ENCODE measurements around the gene PLEKHA7. TPM values are rescaled to one million over a fixed set of nuclear protein-coding genes. Genes with fewer than 3 reads are reported as not detected.
A peak's percentile ranks its signal among the peaks of the same experiment; 100 is the strongest.

The PLEKHA7 gene
- total RNA-seq, 4 donors from 2014 or later = 0.72 to 3.6 (median 2.2) TPM

DNA sequence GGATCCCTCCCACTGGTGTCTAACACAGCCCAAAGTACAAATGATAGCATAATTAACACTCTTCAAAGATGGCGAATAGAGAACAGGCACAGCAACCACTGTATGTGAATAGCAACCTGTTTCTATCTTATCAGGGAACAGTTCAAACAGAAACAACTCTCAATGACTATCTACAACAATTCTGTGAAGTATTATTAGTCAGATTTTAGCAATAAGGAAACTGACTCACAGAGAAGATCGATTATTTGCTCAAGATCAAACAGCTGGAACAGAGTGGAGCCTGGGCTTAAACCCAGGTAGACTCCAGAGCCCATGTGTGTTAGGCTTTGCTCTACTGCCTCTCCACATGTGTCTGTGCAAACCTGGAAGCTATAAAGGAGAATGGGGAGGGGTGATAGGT lies 187.1 kb downstream of the PLEKHA7 start:
- H3K9me3 ChIP-seq = no peaks in the 10 kb centered on the region
- H3K27me3 ChIP-seq = no peaks in the 10 kb centered on the region
- no peaks in the 10 kb centered on the region for H3K36me3 ChIP-seq
- no peak overlapping the region for H3K27ac ChIP-seq
- no peak for ATAC-seq
- no peak for DNase-seq
- intact Hi-C loops (cut with DNase I; ENCODE audit: low total_unique reads) (no loop called here), in situ Hi-C loops (cut with MboI; ENCODE audit: low sequenced_read_pairs in 4 of 4) (no loop called here)
- no peaks in the 10 kb centered on the region for H3K4me1 ChIP-seq
- TF ChIP-seq POLR2A (IDR thresholded peaks at IDR 0.05) = no peak
- TF ChIP-seq, protein P1, sequence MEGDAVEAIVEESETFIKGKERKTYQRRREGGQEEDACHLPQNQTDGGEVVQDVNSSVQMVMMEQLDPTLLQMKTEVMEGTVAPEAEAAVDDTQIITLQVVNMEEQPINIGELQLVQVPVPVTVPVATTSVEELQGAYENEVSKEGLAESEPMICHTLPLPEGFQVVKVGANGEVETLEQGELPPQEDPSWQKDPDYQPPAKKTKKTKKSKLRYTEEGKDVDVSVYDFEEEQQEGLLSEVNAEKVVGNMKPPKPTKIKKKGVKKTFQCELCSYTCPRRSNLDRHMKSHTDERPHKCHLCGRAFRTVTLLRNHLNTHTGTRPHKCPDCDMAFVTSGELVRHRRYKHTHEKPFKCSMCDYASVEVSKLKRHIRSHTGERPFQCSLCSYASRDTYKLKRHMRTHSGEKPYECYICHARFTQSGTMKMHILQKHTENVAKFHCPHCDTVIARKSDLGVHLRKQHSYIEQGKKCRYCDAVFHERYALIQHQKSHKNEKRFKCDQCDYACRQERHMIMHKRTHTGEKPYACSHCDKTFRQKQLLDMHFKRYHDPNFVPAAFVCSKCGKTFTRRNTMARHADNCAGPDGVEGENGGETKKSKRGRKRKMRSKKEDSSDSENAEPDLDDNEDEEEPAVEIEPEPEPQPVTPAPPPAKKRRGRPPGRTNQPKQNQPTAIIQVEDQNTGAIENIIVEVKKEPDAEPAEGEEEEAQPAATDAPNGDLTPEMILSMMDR (IDR thresholded peaks at IDR 0.05 in 4 of 5, conservative IDR thresholded peaks at IDR 0.05 in 1 of 5) = no peak
- no peak overlapping the region for H3K4me3 ChIP-seq

DNA sequence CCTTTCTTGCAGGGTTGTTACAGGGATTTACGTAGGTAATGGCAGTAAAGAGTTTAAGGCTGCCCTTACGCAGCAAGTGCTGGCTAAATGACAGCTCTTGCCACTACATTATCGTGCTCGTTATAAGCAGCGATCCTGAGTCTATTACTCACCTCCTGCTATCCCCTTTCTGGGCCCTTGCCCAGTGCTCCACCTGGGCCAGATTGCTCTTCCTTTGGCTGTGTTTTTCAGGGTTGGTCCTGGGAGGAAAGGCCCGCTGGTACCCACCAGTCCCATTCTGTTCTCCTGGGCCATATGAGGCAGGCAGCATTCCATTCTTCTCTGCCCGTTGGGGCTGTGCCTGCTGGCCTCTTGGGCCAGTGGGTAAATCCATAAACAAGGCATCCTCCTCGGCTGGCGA lies 188.2 kb downstream of the PLEKHA7 start:
- Histone ChIP-seq H3K4me1 (peaks cover 0 to 6% of the 10 kb centered on the region in 2 donors), H3K36me3 (no peaks in the 10 kb centered on the region), H3K9me3 (no peaks in the 10 kb centered on the region), H3K4me3 (no peak overlapping the region), H3K27me3 (no peaks in the 10 kb centered on the region), H3K27ac (no peak overlapping the region)
- ATAC-seq = no peak
- DNase-seq = no peak
- TF ChIP-seq, protein P1 (IDR thresholded peaks at IDR 0.05 in 4 of 5, conservative IDR thresholded peaks at IDR 0.05 in 1 of 5) = no peak
- no peak for TF ChIP-seq POLR2A (IDR thresholded peaks at IDR 0.05)
- in situ Hi-C loops (cut with MboI; ENCODE audit: low sequenced_read_pairs in 4 of 4) = no loop called here
- intact Hi-C loops (cut with DNase I; ENCODE audit: low total_unique reads) = no loop called here

DNA sequence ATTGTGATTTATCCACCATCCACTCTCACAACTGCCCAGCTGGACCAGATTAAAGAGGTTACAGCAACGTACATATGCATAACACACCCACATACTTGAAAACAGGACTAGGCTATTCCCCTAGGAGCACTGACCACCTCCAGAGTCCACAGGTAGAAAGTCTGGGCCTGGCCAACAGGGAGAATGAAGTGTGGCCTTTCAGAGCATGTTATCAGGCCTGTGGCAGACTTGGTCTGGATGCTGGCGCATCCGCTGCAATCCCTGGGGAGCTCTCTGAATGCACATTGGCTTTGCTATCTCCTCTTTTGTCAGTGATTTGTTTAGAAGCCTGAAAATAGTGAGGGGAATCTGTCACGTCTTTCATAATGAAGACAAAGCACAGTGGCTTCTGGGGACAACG lies 189.1 kb downstream of the PLEKHA7 start:
- in situ Hi-C loops (cut with MboI; ENCODE audit: low sequenced_read_pairs in 4 of 4) (no loop called here), intact Hi-C loops (cut with DNase I; ENCODE audit: low total_unique reads) (no loop called here)
- Histone ChIP-seq H3K27ac (no peak overlapping the region), H3K4me3 (no peak overlapping the region), H3K27me3 (no peaks in the 10 kb centered on the region), H3K4me1 (peaks cover 7 to 11% of the 10 kb centered on the region in 2 donors), H3K9me3 (no peaks in the 10 kb centered on the region), H3K36me3 (no peaks in the 10 kb centered on the region)
- no peak for ATAC-seq
- no peak for TF ChIP-seq POLR2A (IDR thresholded peaks at IDR 0.05)
- TF ChIP-seq, protein P1 (IDR thresholded peaks at IDR 0.05 in 4 of 5, conservative IDR thresholded peaks at IDR 0.05 in 1 of 5) = no peak
- DNase-seq = no peak

DNA sequence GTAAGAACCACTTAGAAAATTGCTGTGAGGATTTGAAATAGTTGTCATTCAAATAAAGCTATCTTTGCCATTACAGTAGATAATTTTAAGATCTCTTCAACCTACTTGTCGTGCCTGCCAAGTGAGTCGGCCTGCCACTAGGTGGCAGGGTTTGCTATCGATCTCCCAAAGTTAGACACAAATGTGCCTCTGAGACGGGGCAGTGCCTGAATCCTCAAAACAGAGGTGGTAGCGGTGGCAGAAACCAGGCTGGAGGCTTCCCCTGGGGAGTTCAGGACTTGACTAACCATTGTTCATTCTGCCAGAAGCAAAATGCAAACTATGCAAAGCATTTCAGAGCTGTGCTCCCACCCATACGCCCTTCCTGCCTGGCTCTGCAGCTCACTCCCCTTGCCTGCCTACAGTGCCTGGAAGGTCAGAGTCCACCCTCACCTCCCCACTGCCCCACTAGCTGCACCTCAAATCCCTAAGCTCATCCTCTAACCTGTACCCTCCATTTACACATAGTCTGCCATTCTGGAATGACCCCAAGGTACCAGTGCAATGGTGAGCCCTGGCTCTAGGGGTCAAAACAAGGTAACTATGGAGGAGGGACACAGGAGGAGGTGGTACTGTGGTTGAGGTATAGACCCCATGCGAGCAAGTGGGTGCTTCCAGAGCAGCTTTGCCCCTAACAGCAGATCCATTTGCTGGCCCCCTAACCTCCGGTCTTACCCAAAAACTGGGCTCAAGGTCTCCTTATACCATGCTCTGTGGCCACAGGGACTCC lies 193.7 kb downstream of the PLEKHA7 start:
- Histone ChIP-seq H3K4me1 (peaks cover 7 to 15% of the 10 kb centered on the region in 2 donors), H3K27ac (no peak overlapping the region), H3K4me3 (no peak overlapping the region), H3K9me3 (no peaks in the 10 kb centered on the region), H3K27me3 (no peaks in the 10 kb centered on the region), H3K36me3 (no peaks in the 10 kb centered on the region)
- DNase-seq (peak; percentile 48 to 69), ATAC-seq (peak; percentile 72 to 84)
- TF ChIP-seq, protein P1 (IDR thresholded peaks at IDR 0.05 in 4 of 5, conservative IDR thresholded peaks at IDR 0.05 in 1 of 5) = peak; percentile 50 to 87 (median 75)
- no peak for TF ChIP-seq POLR2A (IDR thresholded peaks at IDR 0.05)
- intact Hi-C loops (cut with DNase I; ENCODE audit: low total_unique reads) (loop anchor here (1.0 to 2.0 kb wide), 3 partner anchors 36 to 242 kb away; no protein-coding TSS in a partner anchor), in situ Hi-C loops (cut with MboI; ENCODE audit: low sequenced_read_pairs in 4 of 4) (loop anchor here in 3 of 4 donors (5.0 to 25.0 kb wide), 2 partner anchors 62 to 242 kb away; no protein-coding TSS in a partner anchor)
